HG03175 (cell line): ENCODE data around the gene OR4A16.

Experiments
- ATAC-seq: cut with Tn5 transposase; IDR thresholded peaks from one replicate; pipeline ENCODE4 v1.9.1; 2021; ENCODE audit warnings: mild to moderate bottlenecking, moderate library complexity; ENCODE audit not compliant: unreplicated experiment

Gene OR4A16

GRCh38 chr11:55342901-55343300, at the start of gene OR4A16:
Gene OR4A16, plus strand, starts transcription at chr11:55343201. Its CDS starts 0 bp downstream, at chr11:55343201.
- no peak for ATAC-seq

GRCh38 chr11:55324500-55324899, 18.5 kb upstream of the OR4A16 start:
- ATAC-seq, result no peak

GRCh38 chr11:55345306-55345705, 2.3 kb downstream of the OR4A16 start:
- no peak for ATAC-seq

GRCh38 chr11:55349032-55349431, 6.0 kb downstream of the OR4A16 start:
- no peak for ATAC-seq

- no peak for ATAC-seq
These were observed 14.7 kb downstream of the OR4A16 start for GRCh38 chr11:55357560-55358184.

- no peak for ATAC-seq
These were observed 24.7 kb downstream of the OR4A16 start, which contains the start of gene OR4A15 for GRCh38 chr11:55367674-55368073. Gene OR4A15, plus strand, starts transcription at chr11:55367974. Its CDS starts 0 bp downstream, at chr11:55367974.
